Vagina (tissue), 2 donors: ENCODE data around the gene ABCG8. TPM values are rescaled to one million over a fixed set of nuclear protein-coding genes. Genes with fewer than 3 reads are reported as not detected.

Experiments
- DNase-seq, 2 donors: peaks; one replicate each; pipeline ENCODE4 v3.0.0-alpha.2; 2017; ENCODE audit errors: extremely low spot score in 2 of 2
- H3K27ac ChIP-seq: fragments of 200-600 bp; sonication (generic); one replicate; pipeline ENCODE4 v1.5.1; 2019
- H3K27me3 ChIP-seq: fragments of 200-600 bp; sonication (generic); one replicate; pipeline ENCODE4 v1.5.1; 2019
- H3K36me3 ChIP-seq, 2 donors: fragments of 200-600 bp; sonication (generic); one replicate each; pipeline ENCODE4 v1.5.1; 2017 to 2019
- H3K4me1 ChIP-seq: fragments of 200-600 bp; sonication (generic); one replicate; pipeline ENCODE4 v1.5.1; 2019
- H3K4me3 ChIP-seq, 2 donors: fragments of 200-600 bp; sonication (generic); 1 replicate in 1 of 2; 2 replicates in 1 of 2; pipeline ENCODE4 v1.5.1; 2016 to 2019
- H3K9me3 ChIP-seq: fragments of 200-600 bp; sonication (generic); one replicate; pipeline ENCODE4 v1.5.1; 2019
- POLR2A ChIP-seq, 2 donors: fragments of 450-650 bp; IDR thresholded peaks; one replicate each; pipeline ENCODE4 v1.6.1; 2017; ENCODE audit warnings: antibody characterized with exemption in 2 of 2, mild to moderate bottlenecking in 2 of 2, moderate library complexity in 2 of 2
- POLR2AphosphoS5 ChIP-seq, 2 donors: sonication (generic); formaldehyde crosslinking; IDR thresholded peaks; one replicate each; pipeline ENCODE4 v1.9.0; 2017; ENCODE audit warnings: antibody characterized with exemption in 2 of 2, mild to moderate bottlenecking in 2 of 2, low read depth in 1 of 2; ENCODE audit not compliant: insufficient read depth in 1 of 2
- intact Hi-C: fragments of 100-400 bp; cut with DNase I; formaldehyde crosslinking; loops from one replicate; pipeline ENCODE4 v1.15.1; 2023
- total RNA-seq: library from RNA; depleted of rRNA; stranded (reverse); fragments of >200 nt; gene quantifications from one replicate; pipeline ENCODE4 v1.2.3, GENCODE V29; 2016
- TF ChIP-seq, protein P1 (sequence below), 3 experiments: fragments of 450-650 bp in 2 of 3; fragments of 200-600 bp in 1 of 3; sonication (generic) in 1 of 3; IDR thresholded peaks; one replicate each; pipeline ENCODE4 v1.5.1; 2017 to 2019; ENCODE audit warnings: antibody characterized with exemption in 3 of 3, mild to moderate bottlenecking in 2 of 3, moderate library complexity in 2 of 3

The ABCG8 gene
- total RNA-seq, 1 donor from 2014 or later = not detected

GRCh38 chr2:43824512-43824911, 14.3 kb upstream of the ABCG8 start:
- H3K27ac ChIP-seq = no peak overlapping the region
- no peak overlapping the region for H3K4me3 ChIP-seq
- TF ChIP-seq POLR2AphosphoS5 (IDR thresholded peaks at IDR 0.05; ENCODE audit: insufficient read depth in 1 of 2, low read depth in 1 of 2) (no peak), POLR2A (IDR thresholded peaks at IDR 0.05) (no peak)
- TF ChIP-seq, protein P1, sequence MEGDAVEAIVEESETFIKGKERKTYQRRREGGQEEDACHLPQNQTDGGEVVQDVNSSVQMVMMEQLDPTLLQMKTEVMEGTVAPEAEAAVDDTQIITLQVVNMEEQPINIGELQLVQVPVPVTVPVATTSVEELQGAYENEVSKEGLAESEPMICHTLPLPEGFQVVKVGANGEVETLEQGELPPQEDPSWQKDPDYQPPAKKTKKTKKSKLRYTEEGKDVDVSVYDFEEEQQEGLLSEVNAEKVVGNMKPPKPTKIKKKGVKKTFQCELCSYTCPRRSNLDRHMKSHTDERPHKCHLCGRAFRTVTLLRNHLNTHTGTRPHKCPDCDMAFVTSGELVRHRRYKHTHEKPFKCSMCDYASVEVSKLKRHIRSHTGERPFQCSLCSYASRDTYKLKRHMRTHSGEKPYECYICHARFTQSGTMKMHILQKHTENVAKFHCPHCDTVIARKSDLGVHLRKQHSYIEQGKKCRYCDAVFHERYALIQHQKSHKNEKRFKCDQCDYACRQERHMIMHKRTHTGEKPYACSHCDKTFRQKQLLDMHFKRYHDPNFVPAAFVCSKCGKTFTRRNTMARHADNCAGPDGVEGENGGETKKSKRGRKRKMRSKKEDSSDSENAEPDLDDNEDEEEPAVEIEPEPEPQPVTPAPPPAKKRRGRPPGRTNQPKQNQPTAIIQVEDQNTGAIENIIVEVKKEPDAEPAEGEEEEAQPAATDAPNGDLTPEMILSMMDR (IDR thresholded peaks at IDR 0.05) = no peak
- intact Hi-C loops = no loop called here
- no peak for DNase-seq
- no peaks in the 10 kb centered on the region for H3K36me3 ChIP-seq
- no peaks in the 10 kb centered on the region for H3K27me3 ChIP-seq
- H3K9me3 ChIP-seq = no peaks in the 10 kb centered on the region
- H3K4me1 ChIP-seq = no peaks in the 10 kb centered on the region

DNA sequence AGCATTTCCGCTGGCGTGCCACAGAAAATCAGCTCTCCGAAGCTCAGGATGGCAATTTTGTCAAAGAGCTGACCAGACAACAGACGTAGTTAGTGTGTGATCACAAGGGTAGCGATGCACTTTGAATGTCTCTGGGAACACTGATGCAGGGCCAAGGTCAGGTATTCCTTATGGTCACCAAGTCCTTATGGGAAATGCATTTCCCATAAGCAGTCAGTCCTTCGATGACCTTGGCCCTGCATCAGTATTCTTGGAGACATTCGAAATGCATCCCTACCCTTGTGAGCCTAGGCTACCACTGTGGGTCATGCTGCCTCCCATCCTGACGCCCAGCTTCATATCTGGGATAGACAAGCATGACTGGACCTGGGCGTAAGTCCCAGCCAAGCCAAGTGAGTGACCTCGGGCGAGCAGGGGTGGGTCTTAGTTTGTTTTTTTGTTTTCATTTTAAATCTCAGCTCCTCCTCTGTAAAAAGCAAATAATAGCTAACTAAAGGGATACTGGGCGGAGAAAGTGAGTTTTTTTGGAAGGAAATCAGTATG, 13.7 kb upstream of the ABCG8 start:
- intact Hi-C loops = no loop called here
- DNase-seq = no peak
- Histone ChIP-seq H3K27ac (no peak overlapping the region), H3K9me3 (no peaks in the 10 kb centered on the region), H3K4me3 (no peak overlapping the region), H3K4me1 (no peaks in the 10 kb centered on the region), H3K27me3 (no peaks in the 10 kb centered on the region), H3K36me3 (no peaks in the 10 kb centered on the region)
- TF ChIP-seq, protein P1 (IDR thresholded peaks at IDR 0.05) = no peak
- no peak for TF ChIP-seq POLR2AphosphoS5 (IDR thresholded peaks at IDR 0.05; ENCODE audit: insufficient read depth in 1 of 2, low read depth in 1 of 2)
- TF ChIP-seq POLR2A (IDR thresholded peaks at IDR 0.05) = no peak

DNA sequence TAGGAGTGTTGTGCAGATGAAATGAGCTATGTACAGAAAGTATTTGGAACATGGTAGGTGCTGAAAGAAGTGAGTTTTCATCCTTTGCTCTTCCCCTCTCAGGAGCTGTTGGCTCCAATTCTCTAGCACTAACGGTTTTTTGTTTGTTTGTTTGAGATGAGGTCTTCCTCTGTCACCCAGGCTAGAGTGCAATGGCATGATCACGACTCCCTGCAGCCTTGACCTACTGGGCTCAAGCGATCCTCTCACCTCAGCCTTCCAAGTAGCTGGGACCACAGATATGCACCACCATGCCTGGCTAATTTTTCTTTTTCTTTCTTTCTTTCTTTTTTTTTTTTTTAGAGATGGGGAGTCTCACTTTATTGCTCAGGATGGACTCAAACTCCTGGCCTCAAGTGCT, 12.9 kb upstream of the ABCG8 start:
- Histone ChIP-seq H3K27ac (no peak overlapping the region), H3K9me3 (no peaks in the 10 kb centered on the region), H3K4me1 (no peaks in the 10 kb centered on the region), H3K27me3 (no peaks in the 10 kb centered on the region), H3K4me3 (no peak overlapping the region), H3K36me3 (no peaks in the 10 kb centered on the region)
- intact Hi-C loops = no loop called here
- no peak for TF ChIP-seq POLR2AphosphoS5 (IDR thresholded peaks at IDR 0.05; ENCODE audit: insufficient read depth in 1 of 2, low read depth in 1 of 2)
- TF ChIP-seq, protein P1 (IDR thresholded peaks at IDR 0.05) = no peak
- DNase-seq = no peak

DNA sequence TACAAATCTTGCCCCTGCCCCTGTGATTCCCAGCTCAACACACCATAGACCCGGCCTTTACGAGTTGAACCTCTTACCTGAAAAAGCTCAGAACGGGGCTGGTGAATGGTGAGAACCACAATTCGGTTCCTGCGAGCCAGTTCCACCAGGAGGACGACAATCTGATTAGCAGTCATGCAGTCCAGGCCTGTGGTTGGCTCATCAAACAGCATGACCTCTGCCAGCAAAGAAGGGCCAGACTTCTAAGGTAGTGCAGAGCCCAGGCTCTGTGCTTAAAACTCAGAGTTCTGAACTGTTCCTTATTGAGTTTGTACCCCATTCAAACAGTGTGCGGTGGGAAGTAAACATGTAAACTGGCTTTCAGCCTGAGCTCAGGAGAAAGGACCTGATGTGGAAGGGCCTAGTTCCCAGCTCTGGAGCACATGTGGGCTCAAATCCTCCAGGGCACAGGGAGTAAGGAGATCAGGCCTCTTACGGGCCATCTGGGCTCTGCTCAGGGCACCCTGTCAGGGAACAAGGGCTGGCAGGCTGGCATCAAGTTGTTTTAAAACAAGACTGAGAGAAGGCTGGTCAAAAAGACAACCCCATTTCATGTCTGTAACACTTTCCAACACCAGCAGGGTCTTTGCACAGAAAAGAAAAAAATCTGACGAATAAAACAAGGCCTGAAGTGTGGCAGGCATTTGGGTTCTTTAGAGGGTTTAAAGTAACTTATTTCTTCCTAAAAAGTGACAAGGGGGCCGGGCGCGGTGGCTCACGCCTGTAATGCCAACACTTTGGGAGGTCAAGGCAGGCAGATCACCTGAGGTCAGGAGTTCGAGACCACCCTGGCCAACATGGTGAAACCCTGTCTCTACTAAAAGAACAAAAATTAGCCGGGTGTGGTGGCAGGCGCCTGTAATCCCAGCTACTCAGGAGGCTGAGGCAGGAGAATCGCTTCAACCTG, 12.2 kb upstream of the ABCG8 start:
- intact Hi-C loops = no loop called here
- H3K9me3 ChIP-seq = no peaks in the 10 kb centered on the region
- no peaks in the 10 kb centered on the region for H3K36me3 ChIP-seq
- H3K27ac ChIP-seq = no peak overlapping the region
- peaks cover 2% of the 10 kb centered on the region for H3K4me1 ChIP-seq
- peaks cover 6% of the 10 kb centered on the region for H3K27me3 ChIP-seq
- H3K4me3 ChIP-seq = no peak overlapping the region
- no peak for DNase-seq
- TF ChIP-seq POLR2AphosphoS5 (IDR thresholded peaks at IDR 0.05; ENCODE audit: insufficient read depth in 1 of 2, low read depth in 1 of 2) (no peak), POLR2A (IDR thresholded peaks at IDR 0.05) (no peak)
- TF ChIP-seq, protein P1 (IDR thresholded peaks at IDR 0.05) = no peak
